Measurements from ENCODE around the gene RALGPS2.

Gene RALGPS2

DNA sequence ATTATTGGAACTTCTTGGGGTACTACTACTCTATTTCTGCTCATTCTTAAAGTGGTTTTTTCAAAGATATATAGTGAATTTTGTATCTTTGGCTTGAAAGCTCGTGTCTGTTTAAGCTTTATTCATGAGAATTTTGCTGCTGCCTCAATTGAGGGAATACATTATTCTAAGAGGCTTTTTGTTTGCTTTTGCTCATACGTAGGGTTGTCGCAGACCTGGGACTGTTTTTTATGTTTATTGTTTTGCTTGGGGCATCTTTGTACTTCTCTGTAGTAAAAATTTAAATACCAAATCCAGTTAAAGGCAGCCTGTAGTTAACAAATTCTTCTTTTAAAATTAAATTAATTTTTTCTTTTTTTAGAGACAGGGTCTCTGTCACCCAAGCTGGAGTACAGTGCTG is 83.5 kb downstream of the RALGPS2 start:
- H3K4me3 ChIP-seq (ENCODE audit: low read depth, low read length), result no peak overlapping the region
- no peak for DNase-seq (ENCODE audit: low read depth)
- TF ChIP-seq, protein P1, sequence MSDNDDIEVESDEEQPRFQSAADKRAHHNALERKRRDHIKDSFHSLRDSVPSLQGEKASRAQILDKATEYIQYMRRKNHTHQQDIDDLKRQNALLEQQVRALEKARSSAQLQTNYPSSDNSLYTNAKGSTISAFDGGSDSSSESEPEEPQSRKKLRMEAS (IDR thresholded peaks at IDR 0.05; ENCODE audit: low read depth, low read length), result no peak
- no peak for TF ChIP-seq POLR2A (IDR thresholded peaks at IDR 0.05; ENCODE audit: extremely low read depth, insufficient read length)
- TF ChIP-seq MYC (IDR thresholded peaks at IDR 0.05; ENCODE audit: low read depth, low read length), result no peak
- TF ChIP-seq, protein P2, sequence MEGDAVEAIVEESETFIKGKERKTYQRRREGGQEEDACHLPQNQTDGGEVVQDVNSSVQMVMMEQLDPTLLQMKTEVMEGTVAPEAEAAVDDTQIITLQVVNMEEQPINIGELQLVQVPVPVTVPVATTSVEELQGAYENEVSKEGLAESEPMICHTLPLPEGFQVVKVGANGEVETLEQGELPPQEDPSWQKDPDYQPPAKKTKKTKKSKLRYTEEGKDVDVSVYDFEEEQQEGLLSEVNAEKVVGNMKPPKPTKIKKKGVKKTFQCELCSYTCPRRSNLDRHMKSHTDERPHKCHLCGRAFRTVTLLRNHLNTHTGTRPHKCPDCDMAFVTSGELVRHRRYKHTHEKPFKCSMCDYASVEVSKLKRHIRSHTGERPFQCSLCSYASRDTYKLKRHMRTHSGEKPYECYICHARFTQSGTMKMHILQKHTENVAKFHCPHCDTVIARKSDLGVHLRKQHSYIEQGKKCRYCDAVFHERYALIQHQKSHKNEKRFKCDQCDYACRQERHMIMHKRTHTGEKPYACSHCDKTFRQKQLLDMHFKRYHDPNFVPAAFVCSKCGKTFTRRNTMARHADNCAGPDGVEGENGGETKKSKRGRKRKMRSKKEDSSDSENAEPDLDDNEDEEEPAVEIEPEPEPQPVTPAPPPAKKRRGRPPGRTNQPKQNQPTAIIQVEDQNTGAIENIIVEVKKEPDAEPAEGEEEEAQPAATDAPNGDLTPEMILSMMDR (IDR thresholded peaks at IDR 0.05; ENCODE audit: low read depth, low read length), result no peak

DNA sequence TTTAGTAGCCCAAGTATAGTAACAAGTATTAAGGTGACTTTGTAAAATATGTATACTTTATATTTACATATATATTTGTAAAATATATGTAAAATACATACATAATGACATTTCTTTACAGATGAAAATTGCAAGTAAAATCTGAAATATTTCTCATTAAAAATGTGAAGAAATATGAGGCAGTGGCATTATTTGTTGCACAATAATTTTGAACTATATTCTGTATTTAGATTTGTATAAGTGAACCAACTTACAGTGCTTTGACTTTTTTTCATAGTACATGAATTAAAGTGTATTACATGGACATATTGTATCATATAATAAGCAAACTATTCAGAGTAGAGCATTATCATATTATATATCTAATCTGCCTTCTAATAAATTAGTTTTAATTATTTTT is 85.5 kb downstream of the RALGPS2 start:
- DNase-seq (ENCODE audit: low read depth), result no peak
- no peak overlapping the region for H3K4me3 ChIP-seq (ENCODE audit: low read depth, low read length)
- TF ChIP-seq MYC (IDR thresholded peaks at IDR 0.05; ENCODE audit: low read depth, low read length), result no peak
- TF ChIP-seq, protein P2 (IDR thresholded peaks at IDR 0.05; ENCODE audit: low read depth, low read length), result no peak
- TF ChIP-seq POLR2A (IDR thresholded peaks at IDR 0.05; ENCODE audit: extremely low read depth, insufficient read length), result no peak
- TF ChIP-seq, protein P1 (IDR thresholded peaks at IDR 0.05; ENCODE audit: low read depth, low read length), result no peak

DNA sequence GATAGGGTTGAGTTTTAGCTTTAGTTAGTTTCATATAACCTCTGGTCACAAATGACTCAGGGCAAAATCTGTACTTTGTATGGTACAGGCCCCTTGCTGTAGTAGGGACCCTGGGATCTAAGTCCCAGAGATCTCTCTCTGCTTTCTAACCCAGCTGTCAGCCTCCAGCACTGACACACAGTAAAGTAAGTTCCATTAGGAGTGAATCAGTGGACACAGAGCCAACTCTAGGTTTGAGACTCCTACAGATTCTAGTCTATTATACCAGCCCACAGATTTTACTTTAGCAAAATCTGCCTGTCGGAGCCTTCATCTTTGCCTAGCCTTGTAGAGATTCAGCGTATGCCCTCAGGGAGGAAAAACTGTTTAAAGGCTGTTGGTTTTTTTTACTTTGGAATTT is 93.4 kb downstream of the RALGPS2 start:
- DNase-seq (ENCODE audit: low read depth), result no peak
- TF ChIP-seq, protein P1 (IDR thresholded peaks at IDR 0.05; ENCODE audit: low read depth, low read length), result no peak
- TF ChIP-seq, protein P2 (IDR thresholded peaks at IDR 0.05; ENCODE audit: low read depth, low read length), result no peak
- no peak for TF ChIP-seq POLR2A (IDR thresholded peaks at IDR 0.05; ENCODE audit: extremely low read depth, insufficient read length)
- no peak for TF ChIP-seq MYC (IDR thresholded peaks at IDR 0.05; ENCODE audit: low read depth, low read length)
- H3K4me3 ChIP-seq (ENCODE audit: low read depth, low read length), result no peak overlapping the region

DNA sequence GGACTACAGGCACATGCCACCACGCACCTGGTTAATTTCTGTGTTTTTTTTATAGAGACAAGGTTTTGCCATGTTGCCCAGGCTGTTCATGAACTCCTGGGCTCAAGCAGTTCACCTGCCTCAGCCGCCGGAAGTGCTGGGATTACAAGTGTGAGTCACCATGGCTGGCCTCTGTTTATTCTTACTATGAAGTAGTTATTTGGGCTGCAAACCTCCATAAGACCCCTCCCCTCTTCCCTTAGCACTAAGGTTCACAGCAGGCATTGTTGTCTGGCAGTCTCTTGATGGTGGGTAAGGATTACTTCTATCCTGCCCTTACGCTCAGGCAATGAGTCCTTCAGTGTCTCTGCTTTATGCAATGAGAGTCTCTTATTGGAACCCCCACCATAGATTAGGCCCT is 94.1 kb downstream of the RALGPS2 start:
- no peak overlapping the region for H3K4me3 ChIP-seq (ENCODE audit: low read depth, low read length)
- no peak for DNase-seq (ENCODE audit: low read depth)
- TF ChIP-seq, protein P2 (IDR thresholded peaks at IDR 0.05; ENCODE audit: low read depth, low read length), result no peak
- no peak for TF ChIP-seq MYC (IDR thresholded peaks at IDR 0.05; ENCODE audit: low read depth, low read length)
- TF ChIP-seq, protein P1 (IDR thresholded peaks at IDR 0.05; ENCODE audit: low read depth, low read length), result no peak
- TF ChIP-seq POLR2A (IDR thresholded peaks at IDR 0.05; ENCODE audit: extremely low read depth, insufficient read length), result no peak

DNA sequence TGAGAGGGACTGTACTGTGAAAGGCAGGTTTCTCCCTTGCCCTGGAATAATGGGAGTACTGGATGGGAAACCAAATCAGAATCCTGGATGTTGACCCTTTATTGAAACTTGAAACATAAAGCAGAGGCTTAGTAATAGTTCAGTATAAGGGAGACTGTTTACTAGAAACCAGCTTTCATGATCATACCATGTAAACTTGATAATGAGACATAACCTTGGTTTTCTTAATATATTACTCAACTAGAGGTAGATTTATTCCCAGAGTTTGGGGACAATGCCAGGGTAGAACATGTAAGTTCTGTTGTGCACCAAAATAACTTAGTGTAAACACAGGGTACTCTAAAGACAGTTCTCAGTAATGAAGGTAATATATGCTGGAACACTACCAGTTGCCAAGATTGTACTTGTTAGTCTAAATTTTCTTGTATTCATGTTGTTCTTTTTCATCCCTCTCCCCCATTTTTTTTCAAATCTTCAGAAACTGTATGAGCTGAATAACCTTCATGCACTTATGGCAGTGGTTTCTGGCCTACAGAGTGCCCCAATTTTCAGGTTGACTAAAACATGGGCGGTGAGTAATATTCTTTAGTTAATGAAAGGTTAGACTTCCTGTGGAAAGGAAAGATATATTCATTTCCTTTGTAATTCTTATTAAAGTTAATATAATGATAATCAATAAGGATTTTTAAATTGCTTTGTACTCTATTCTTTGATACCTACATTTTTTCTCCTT is 96.3 kb downstream of the RALGPS2 start:
- no peak overlapping the region for H3K4me3 ChIP-seq (ENCODE audit: low read depth, low read length)
- TF ChIP-seq, protein P1 (IDR thresholded peaks at IDR 0.05; ENCODE audit: low read depth, low read length), result no peak
- TF ChIP-seq MYC (IDR thresholded peaks at IDR 0.05; ENCODE audit: low read depth, low read length) (no peak), POLR2A (IDR thresholded peaks at IDR 0.05; ENCODE audit: extremely low read depth, insufficient read length) (no peak)
- TF ChIP-seq, protein P2 (IDR thresholded peaks at IDR 0.05; ENCODE audit: low read depth, low read length), result no peak
- DNase-seq (ENCODE audit: low read depth), result no peak

Measured in NB4 (cell line).